ENCODE measurements around the gene GPC5.
"Not testable (repeated sequence)": the region's sequence is repeated elsewhere in the genome, so short reads cannot be mapped to it uniquely, and the experiment has no call there.

The GPC5 gene

DNA sequence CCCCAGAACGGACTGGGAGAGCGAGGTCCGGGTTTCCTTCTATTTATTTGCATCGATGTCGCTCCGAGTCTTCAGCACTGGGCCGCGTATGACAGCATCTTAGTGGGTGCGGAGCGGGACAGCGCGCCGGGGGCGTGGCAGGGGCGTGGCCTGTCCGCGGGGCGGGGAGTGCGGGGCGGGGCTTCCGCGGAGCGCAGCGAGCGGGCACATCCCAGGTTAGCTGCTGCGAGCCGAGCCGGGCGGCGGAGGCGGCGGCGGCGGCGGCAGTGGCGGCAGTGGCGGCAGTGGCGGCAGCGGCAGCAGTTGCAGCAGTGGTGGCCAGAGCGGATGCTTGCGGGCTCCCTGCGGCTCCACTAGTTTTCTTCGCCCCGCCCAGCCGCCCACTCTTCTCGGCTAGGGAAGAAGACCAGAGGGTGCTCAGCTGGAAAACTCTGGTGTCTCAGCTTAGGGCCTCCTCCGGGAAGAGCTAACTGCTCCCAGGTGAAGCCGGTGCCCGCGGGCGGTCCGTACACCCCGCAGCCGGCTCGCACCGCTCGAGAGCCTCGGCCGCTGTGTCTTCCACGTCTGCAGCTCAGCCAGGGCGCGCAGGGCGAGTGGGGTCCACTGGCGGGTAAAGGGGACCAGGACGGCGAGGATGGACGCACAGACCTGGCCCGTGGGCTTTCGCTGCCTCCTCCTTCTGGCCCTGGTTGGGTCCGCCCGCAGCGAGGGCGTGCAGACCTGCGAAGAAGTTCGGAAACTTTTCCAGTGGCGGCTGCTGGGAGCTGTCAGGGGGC is at the start of gene GPC5:
GPC5 (plus strand) TSS at position 209 of the 776 bp plus-strand sequence.
- ATAC-seq, result peak; percentile 99

GRCh38 chr13:91348906-91349435 is 49.5 kb upstream of the GPC5 start:
- peak; percentile 53 to 55 for ATAC-seq

DNA sequence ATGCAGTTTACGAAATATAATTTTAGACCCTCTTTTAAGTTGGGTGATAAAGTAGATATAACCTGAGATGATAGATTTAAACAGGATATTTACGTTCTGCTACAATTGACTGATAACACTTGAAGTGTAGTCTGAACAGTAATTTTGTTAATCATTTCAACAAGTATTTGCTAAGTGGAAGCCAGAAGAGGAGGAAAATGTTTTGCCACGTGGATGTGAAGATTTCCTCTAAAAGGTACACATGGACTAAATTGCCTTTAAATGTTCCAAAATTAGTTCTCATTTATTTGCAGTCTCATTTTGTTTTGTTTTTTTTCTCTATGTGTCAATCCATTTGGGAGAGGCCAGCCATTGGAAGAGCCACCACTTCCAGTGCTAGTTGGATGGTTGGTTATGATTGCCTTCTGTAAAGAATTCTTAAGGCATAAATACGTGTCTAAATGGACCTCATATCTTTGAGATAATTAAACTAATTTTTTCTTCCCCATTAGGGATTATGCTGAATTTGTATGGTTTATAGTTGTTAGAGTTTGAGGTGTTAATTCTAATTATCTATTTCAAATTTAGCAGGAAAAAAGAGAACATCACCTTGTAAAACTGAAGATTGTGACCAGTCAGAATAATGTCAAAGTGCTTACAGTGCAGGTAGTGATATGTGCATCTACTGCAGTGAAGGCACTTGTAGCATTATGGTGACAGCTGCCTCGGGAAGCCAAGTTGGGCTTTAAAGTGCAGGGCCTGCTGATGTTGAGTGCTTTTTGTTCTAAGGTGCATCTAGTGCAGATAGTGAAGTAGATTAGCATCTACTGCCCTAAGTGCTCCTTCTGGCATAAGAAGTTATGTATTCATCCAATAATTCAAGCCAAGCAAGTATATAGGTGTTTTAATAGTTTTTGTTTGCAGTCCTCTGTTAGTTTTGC is 48.2 kb upstream of the GPC5 start:
- ATAC-seq, result no peak

DNA sequence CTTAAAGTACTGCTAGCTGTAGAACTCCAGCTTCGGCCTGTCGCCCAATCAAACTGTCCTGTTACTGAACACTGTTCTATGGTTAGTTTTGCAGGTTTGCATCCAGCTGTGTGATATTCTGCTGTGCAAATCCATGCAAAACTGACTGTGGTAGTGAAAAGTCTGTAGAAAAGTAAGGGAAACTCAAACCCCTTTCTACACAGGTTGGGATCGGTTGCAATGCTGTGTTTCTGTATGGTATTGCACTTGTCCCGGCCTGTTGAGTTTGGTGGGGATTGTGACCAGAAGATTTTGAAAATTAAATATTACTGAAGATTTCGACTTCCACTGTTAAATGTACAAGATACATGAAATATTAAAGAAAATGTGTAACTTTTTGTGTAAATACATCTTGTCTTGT is 47.3 kb upstream of the GPC5 start:
- ATAC-seq, result no peak

- no peak for ATAC-seq
Observed at GRCh38 chr13:91351980-91352379, 46.4 kb upstream of the GPC5 start.

GRCh38 chr13:91352891-91353290 is 45.5 kb upstream of the GPC5 start:
- not testable (repeated sequence) for ATAC-seq

GRCh38 chr13:91353494-91353893 is 44.9 kb upstream of the GPC5 start:
- ATAC-seq, result no peak

DNA sequence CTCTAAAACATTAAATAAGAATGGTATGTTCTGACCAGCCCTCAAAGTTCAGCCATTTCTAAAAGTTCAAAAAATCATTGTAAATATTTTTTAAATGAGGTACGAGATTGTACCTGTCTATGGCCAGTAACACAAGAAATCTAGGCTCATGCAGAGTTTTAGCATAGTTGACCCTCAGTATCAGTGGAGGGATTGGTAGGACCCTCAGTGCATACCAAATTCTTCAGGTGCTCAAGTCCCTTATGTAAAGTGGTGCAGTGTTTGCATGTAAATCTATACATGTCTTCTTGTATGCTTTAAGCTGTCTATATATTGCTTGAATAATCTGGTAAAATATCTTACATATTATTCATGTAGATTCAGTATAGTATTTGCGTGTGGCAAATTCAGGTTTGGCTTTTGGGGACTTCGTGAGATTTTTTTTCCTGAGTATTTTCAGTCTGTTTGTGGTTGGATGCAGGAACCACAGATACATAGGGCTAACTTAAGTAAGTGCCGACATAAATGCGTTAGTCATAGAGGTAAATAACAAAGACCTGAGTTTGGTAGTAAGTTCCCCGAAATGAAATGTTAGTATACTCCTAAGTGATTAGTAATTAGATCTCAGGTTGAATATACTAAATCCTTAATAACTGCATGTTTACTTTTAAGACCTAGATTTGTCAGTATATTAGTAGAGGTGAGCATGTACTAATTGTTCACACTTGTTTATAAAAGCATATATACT is 43.2 kb upstream of the GPC5 start:
- no peak for ATAC-seq

DNA sequence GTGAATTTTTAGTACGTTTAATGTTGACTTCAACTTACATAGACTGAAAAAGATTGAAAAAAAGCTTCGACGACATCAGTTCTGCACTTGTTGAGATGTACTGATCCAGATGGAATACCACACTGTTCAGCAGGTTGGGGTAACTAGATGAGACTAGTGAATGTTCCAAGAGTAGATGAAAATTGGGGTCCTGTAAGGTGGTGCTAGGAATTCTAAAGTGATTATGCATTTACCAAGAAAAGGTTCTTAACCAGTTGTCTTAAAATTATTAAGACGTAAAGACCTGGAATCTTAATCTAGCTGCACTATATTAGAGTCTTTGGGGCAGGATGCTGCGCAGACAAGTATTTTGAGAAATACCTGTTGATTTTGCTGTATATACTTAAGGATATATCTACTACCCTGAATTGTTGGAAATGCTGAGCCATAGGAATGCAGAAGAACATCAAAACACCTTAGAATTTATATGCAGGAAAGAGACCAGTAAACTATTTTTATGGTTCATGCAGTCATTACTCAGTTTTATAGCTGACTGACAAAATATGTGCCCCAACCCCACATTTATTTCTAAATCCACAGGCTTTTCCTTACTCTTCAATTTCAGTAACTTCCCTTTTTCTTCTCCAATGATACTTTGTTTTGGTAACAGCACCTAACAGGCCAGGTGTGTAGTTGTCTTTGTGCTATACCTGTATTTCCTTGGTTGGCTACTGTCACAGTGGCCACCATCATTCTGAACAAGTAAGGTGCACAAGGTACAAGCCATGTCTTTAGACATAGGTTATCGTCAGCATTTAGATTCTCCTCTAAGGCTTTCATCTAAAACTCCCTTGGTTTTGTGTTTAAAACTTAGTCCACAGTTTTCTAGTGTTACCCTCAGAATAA is 42.4 kb upstream of the GPC5 start:
- no peak for ATAC-seq

- no peak for ATAC-seq
Observed at GRCh38 chr13:91356919-91357612, 41.4 kb upstream of the GPC5 start.

GRCh38 chr13:91357613-91358386 is 40.6 kb upstream of the GPC5 start:
- no peak for ATAC-seq

- ATAC-seq, result no peak
Observed at GRCh38 chr13:91358387-91358782, 40.0 kb upstream of the GPC5 start.

GRCh38 chr13:91359111-91359510 is 39.3 kb upstream of the GPC5 start:
- no peak for ATAC-seq

- ATAC-seq, result no peak
Observed at GRCh38 chr13:91359631-91360030, 38.8 kb upstream of the GPC5 start.

DNA sequence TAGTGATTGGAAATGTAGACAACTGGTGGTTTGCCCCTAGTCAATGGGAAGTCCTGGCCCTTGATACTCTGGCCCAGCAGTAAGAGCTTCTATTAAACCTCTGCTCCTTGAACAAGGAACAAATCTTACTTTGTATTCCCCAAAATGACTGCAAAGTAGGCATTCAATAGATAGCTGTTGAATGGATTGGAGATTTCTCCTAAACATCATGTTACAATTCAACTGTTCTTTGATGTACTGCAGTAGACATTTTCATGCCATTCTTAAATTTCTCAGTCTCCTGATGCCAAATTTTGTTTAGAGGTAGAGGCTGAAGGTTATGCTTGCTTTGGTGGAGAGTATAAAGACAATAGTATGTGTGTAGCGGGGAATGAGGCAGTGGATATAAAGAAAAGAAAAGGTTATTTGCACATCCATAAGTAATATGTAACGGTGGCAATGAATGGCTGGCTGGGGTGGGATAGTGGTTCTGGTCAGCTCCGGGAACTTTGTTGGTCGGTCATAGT is 38.1 kb upstream of the GPC5 start:
- ATAC-seq, result no peak

DNA sequence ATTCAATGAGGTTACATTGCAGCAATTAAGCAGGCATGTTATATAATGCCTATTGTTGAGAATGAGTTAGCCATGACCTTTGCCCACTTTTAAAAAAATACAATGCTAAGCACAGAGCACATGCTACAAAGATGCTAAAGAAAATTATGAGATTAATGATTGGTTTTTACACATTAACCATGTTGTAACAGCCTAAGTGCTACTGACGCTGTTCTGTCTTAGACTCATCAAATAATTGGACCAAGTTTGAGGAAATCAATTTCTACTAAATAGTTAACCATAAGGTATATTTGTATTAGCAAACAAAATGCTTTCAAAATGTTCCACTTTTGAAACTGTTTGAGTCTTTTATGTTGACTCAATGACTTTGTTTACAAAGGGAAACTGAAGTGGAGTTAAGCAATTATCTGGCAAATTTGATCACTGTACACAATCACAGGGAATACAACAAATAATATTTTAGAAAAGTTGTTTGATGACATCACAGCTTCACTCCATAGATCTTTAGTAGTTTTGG is 36.6 kb upstream of the GPC5 start:
- ATAC-seq, result no peak

DNA sequence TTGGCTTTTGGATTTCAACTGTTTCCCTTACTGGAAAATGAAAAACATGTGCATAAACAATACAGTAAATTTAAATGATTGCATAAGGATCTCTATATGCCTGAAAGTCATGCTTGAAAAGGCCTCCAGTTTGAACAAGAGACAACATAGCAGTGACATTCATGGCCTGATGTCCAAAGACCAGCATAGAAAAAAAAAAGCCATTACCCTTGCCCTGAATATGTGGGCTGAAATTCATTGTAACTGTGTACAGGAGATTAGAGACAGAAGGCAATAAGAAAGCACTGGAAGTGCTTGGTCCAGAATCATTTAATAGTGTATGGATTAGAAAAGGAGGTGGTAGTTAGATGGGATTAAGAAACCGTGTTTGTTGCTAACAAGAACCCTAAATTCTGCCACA is 35.5 kb upstream of the GPC5 start:
- ATAC-seq, result no peak

DNA sequence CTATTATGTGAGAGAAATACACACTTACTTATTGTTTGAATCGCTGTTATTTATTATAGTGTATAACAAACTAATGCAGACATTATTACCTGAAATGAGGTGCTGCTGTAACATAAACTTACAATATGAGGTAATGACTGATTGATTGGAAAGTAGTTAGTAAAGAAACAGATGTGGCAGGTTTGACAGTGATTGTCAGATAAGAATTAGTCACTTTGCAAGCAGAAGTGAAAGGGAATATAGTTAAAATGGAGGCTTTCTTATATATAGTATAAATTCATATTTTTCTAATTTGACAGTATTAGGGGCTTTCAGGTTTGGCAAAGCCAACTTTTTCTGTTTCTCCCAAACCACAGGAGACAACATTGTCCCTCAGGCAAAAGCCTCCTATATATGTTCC is 30.3 kb upstream of the GPC5 start:
- ATAC-seq, result peak in 1 of 2 donors; percentile 11

DNA sequence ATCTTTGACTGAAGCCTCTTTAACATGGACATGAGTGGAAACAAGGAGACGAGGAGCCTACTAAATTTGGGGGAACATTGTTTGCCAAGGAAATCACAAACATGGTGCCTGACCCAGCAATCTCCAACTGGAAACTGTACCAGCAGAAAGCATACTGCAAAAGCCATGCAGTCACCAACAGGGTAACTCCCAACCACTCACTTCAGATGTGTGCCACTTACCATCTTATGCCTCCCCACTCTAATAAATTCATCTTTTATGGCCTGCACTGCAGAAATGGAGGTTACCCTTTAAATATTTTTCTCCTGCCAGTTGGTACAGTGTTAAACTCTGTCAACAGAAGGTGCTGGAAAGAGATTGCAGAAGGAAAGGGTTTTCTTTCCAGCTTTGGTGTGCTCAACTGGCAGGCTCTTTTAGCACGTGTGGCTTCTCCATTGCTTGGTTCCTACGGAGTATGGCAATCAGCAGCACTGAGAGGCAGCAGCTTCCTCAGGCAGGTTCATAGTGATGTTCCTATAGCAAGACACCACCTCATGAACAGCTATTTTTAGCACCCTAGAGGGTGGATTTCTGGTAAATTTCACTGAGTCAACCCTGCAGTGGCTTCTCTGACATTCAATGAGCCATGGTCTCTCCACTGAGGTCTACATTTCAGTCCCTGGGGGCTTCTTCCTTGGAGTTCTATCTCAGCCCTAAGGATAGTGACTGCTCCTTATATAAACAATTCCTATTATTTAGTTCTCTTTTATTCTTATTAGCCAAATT is 29.6 kb upstream of the GPC5 start:
- ATAC-seq, result peak; percentile 83 to 87
